HUES48 (cell line): ENCODE results near the gene CLTC.

Experiments
- H3K27ac ChIP-seq: one replicate; pipeline ENCODE4 v1.7.0; 2013; ENCODE audit warnings: low read depth, low read length, inconsistent platforms
- H3K27me3 ChIP-seq: 2 replicates; pipeline ENCODE4 v1.6.1; 2013; ENCODE audit warnings: mild to moderate bottlenecking, low read length; ENCODE audit not compliant: control insufficient read depth, insufficient read depth
- H3K36me3 ChIP-seq: 2 replicates; pipeline ENCODE4 v1.6.1; 2013; ENCODE audit warnings: low read length; ENCODE audit not compliant: control insufficient read depth, insufficient read depth
- H3K4me1 ChIP-seq: 2 replicates; pipeline ENCODE4 v1.6.1; 2013; ENCODE audit warnings: mild to moderate bottlenecking, low read length; ENCODE audit not compliant: control insufficient read depth, insufficient read depth
- H3K4me3 ChIP-seq: 2 replicates; pipeline ENCODE4 v1.5.1; 2013; ENCODE audit warnings: mild to moderate bottlenecking, low read depth, low read length
- H3K9ac ChIP-seq: 2 replicates; pipeline ENCODE4 v1.6.1; 2013; ENCODE audit warnings: mild to moderate bottlenecking, low read depth, low read length, moderate library complexity
- H3K9me3 ChIP-seq: 2 replicates; pipeline ENCODE4 v1.6.1; 2013; ENCODE audit warnings: low read length; ENCODE audit not compliant: control insufficient read depth, insufficient read depth

The CLTC gene

GRCh38 chr17:59725691-59726090 is 106.0 kb downstream of the CLTC start:
- Histone ChIP-seq H3K27ac (no peak overlapping the region), H3K9ac (no peak overlapping the region), H3K36me3 (no peaks in the 10 kb centered on the region), H3K27me3 (no peaks in the 10 kb centered on the region), H3K4me3 (no peak overlapping the region), H3K4me1 (peaks cover 13% of the 10 kb centered on the region), H3K9me3 (no peaks in the 10 kb centered on the region)

- H3K4me3 ChIP-seq = no peak overlapping the region
- H3K9ac ChIP-seq = no peak overlapping the region
- H3K36me3 ChIP-seq = no peaks in the 10 kb centered on the region
- no peaks in the 10 kb centered on the region for H3K9me3 ChIP-seq
- no peaks in the 10 kb centered on the region for H3K27me3 ChIP-seq
- peaks cover 9% of the 10 kb centered on the region for H3K4me1 ChIP-seq
- H3K27ac ChIP-seq = no peak overlapping the region
Measured at GRCh38 chr17:59727817-59728533, 108.3 kb downstream of the CLTC start.

- no peaks in the 10 kb centered on the region for H3K9me3 ChIP-seq
- no peak overlapping the region for H3K9ac ChIP-seq
- peaks cover 5% of the 10 kb centered on the region for H3K36me3 ChIP-seq
- H3K4me1 ChIP-seq = no peaks in the 10 kb centered on the region
- H3K27ac ChIP-seq = no peak overlapping the region
- no peaks in the 10 kb centered on the region for H3K27me3 ChIP-seq
- no peak overlapping the region for H3K4me3 ChIP-seq
Measured at GRCh38 chr17:59730268-59730834, 110.7 kb downstream of the CLTC start.

GRCh38 chr17:59733697-59734096 is 114.0 kb downstream of the CLTC start:
- H3K9me3 ChIP-seq = no peaks in the 10 kb centered on the region
- H3K4me1 ChIP-seq = no peaks in the 10 kb centered on the region
- H3K9ac ChIP-seq = no peak overlapping the region
- no peak overlapping the region for H3K27ac ChIP-seq
- peaks cover 12% of the 10 kb centered on the region for H3K36me3 ChIP-seq
- no peak overlapping the region for H3K4me3 ChIP-seq
- no peaks in the 10 kb centered on the region for H3K27me3 ChIP-seq

GRCh38 chr17:59734226-59734625 is 114.5 kb downstream of the CLTC start:
- H3K9me3 ChIP-seq = no peaks in the 10 kb centered on the region
- H3K9ac ChIP-seq = no peak overlapping the region
- H3K4me1 ChIP-seq = no peaks in the 10 kb centered on the region
- no peak overlapping the region for H3K27ac ChIP-seq
- H3K4me3 ChIP-seq = no peak overlapping the region
- peaks cover 17% of the 10 kb centered on the region for H3K36me3 ChIP-seq
- H3K27me3 ChIP-seq = no peaks in the 10 kb centered on the region

GRCh38 chr17:59737324-59737723 is 117.6 kb downstream of the CLTC start:
- Histone ChIP-seq H3K9ac (no peak overlapping the region), H3K4me1 (no peaks in the 10 kb centered on the region), H3K27ac (no peak overlapping the region), H3K4me3 (no peak overlapping the region), H3K36me3 (peaks cover 25% of the 10 kb centered on the region), H3K9me3 (no peaks in the 10 kb centered on the region), H3K27me3 (no peaks in the 10 kb centered on the region)

GRCh38 chr17:59743842-59744241 is 124.1 kb downstream of the CLTC start:
- no peaks in the 10 kb centered on the region for H3K4me1 ChIP-seq
- H3K36me3 ChIP-seq = peaks cover 12% of the 10 kb centered on the region
- no peak overlapping the region for H3K9ac ChIP-seq
- H3K27ac ChIP-seq = no peak overlapping the region
- H3K4me3 ChIP-seq = no peak overlapping the region
- peaks cover 12% of the 10 kb centered on the region for H3K9me3 ChIP-seq
- no peaks in the 10 kb centered on the region for H3K27me3 ChIP-seq

GRCh38 chr17:59745040-59745439 is 125.3 kb downstream of the CLTC start:
- Histone ChIP-seq H3K4me3 (no peak overlapping the region), H3K9ac (no peak overlapping the region), H3K27ac (no peak overlapping the region), H3K4me1 (no peaks in the 10 kb centered on the region), H3K9me3 (peaks cover 12% of the 10 kb centered on the region), H3K27me3 (no peaks in the 10 kb centered on the region), H3K36me3 (peaks cover 9% of the 10 kb centered on the region)
